Mononuclear cell (primary cell): Measurements from ENCODE around the gene LUZP1. TPM values are rescaled to one million over a fixed set of nuclear protein-coding genes. Genes with fewer than 3 reads are reported as not detected.

ENCODE experiments used
- H3K27me3 ChIP-seq: 2 replicates; pipeline ENCODE4 v1.6.0; 2011; ENCODE audit warnings: low read length, control low read depth; ENCODE audit not compliant: insufficient read depth
- H3K4me1 ChIP-seq: 2 replicates; pipeline ENCODE4 v1.5.1; 2011; ENCODE audit warnings: mild to moderate bottlenecking, low read length, control low read depth; ENCODE audit not compliant: insufficient read depth
- H3K4me3 ChIP-seq: 2 replicates; pipeline ENCODE4 v1.5.1; 2011; ENCODE audit warnings: mild to moderate bottlenecking, low read length, moderate library complexity
- H3K9me3 ChIP-seq: 2 replicates; pipeline ENCODE4 v1.5.1; 2011; ENCODE audit warnings: low read depth, mild to moderate bottlenecking, control low read depth, low read length
- total RNA-seq: library from RNA; depleted of rRNA; stranded (reverse); fragments of >200 nt; gene quantifications from one replicate; pipeline ENCODE4 v1.2.3, GENCODE V29; 2012

Gene LUZP1
- total RNA-seq, 1 donor = 20.1 TPM

- peaks cover 3% of the 10 kb centered on the region for H3K4me1 ChIP-seq
- H3K9me3 ChIP-seq = no peaks in the 10 kb centered on the region
- no peaks in the 10 kb centered on the region for H3K27me3 ChIP-seq
- H3K4me3 ChIP-seq = no peak overlapping the region
Measured at GRCh38 chr1:23150742-23151141, 17.9 kb downstream of the LUZP1 start.

GRCh38 chr1:23150125-23150524 lies 18.5 kb downstream of the LUZP1 start:
- Histone ChIP-seq H3K4me3 (no peak overlapping the region), H3K9me3 (no peaks in the 10 kb centered on the region), H3K4me1 (peaks cover 3% of the 10 kb centered on the region)

GRCh38 chr1:23149114-23149513 lies 19.5 kb downstream of the LUZP1 start:
- H3K27me3 ChIP-seq = no peaks in the 10 kb centered on the region
- H3K4me1 ChIP-seq = peaks cover 3% of the 10 kb centered on the region
- no peaks in the 10 kb centered on the region for H3K9me3 ChIP-seq
- H3K4me3 ChIP-seq = no peak overlapping the region

More at GRCh38 chr1:23150125-23150524, 18.5 kb downstream of the LUZP1 start:
- no peaks in the 10 kb centered on the region for H3K27me3 ChIP-seq

GRCh38 chr1:23148084-23148483 lies 20.6 kb downstream of the LUZP1 start:
- H3K9me3 ChIP-seq = no peaks in the 10 kb centered on the region
- no peaks in the 10 kb centered on the region for H3K27me3 ChIP-seq
- peaks cover 3% of the 10 kb centered on the region for H3K4me1 ChIP-seq
- H3K4me3 ChIP-seq = no peak overlapping the region

GRCh38 chr1:23140940-23141596 lies 27.6 kb downstream of the LUZP1 start:
- no peaks in the 10 kb centered on the region for H3K27me3 ChIP-seq
- no peaks in the 10 kb centered on the region for H3K4me1 ChIP-seq
- H3K4me3 ChIP-seq = no peak overlapping the region
- H3K9me3 ChIP-seq = no peaks in the 10 kb centered on the region

- Histone ChIP-seq H3K4me1 (no peaks in the 10 kb centered on the region), H3K27me3 (no peaks in the 10 kb centered on the region), H3K9me3 (no peaks in the 10 kb centered on the region), H3K4me3 (no peak overlapping the region)
Measured at GRCh38 chr1:23135268-23135667, 33.4 kb downstream of the LUZP1 start.

- Histone ChIP-seq H3K27me3 (no peaks in the 10 kb centered on the region), H3K4me1 (no peaks in the 10 kb centered on the region), H3K4me3 (no peak overlapping the region), H3K9me3 (no peaks in the 10 kb centered on the region)
Measured at GRCh38 chr1:23134055-23134454, 34.6 kb downstream of the LUZP1 start.

- no peaks in the 10 kb centered on the region for H3K4me1 ChIP-seq
- no peaks in the 10 kb centered on the region for H3K27me3 ChIP-seq
- no peaks in the 10 kb centered on the region for H3K9me3 ChIP-seq
- H3K4me3 ChIP-seq = no peak overlapping the region
Measured at GRCh38 chr1:23133587-23133986, 35.1 kb downstream of the LUZP1 start.

- no peaks in the 10 kb centered on the region for H3K4me1 ChIP-seq
- H3K27me3 ChIP-seq = no peaks in the 10 kb centered on the region
- no peaks in the 10 kb centered on the region for H3K9me3 ChIP-seq
- no peak overlapping the region for H3K4me3 ChIP-seq
Measured at GRCh38 chr1:23132033-23132432, 36.6 kb downstream of the LUZP1 start.

- Histone ChIP-seq H3K4me3 (no peak overlapping the region), H3K27me3 (no peaks in the 10 kb centered on the region), H3K9me3 (no peaks in the 10 kb centered on the region), H3K4me1 (no peaks in the 10 kb centered on the region)
Measured at GRCh38 chr1:23129846-23130245, 38.8 kb downstream of the LUZP1 start.

GRCh38 chr1:23126801-23127200 lies 41.9 kb downstream of the LUZP1 start:
- Histone ChIP-seq H3K4me3 (no peak overlapping the region), H3K27me3 (no peaks in the 10 kb centered on the region), H3K9me3 (no peaks in the 10 kb centered on the region), H3K4me1 (no peaks in the 10 kb centered on the region)

GRCh38 chr1:23126200-23126599 lies 42.5 kb downstream of the LUZP1 start:
- no peaks in the 10 kb centered on the region for H3K9me3 ChIP-seq
- H3K4me1 ChIP-seq = no peaks in the 10 kb centered on the region
- no peak overlapping the region for H3K4me3 ChIP-seq

GRCh38 chr1:23125489-23125888 lies 43.2 kb downstream of the LUZP1 start:
- H3K9me3 ChIP-seq = no peaks in the 10 kb centered on the region
- no peak overlapping the region for H3K4me3 ChIP-seq
- H3K27me3 ChIP-seq = no peaks in the 10 kb centered on the region
- no peaks in the 10 kb centered on the region for H3K4me1 ChIP-seq

More at GRCh38 chr1:23126200-23126599, 42.5 kb downstream of the LUZP1 start:
- no peaks in the 10 kb centered on the region for H3K27me3 ChIP-seq

GRCh38 chr1:23124259-23125026 lies 44.2 kb downstream of the LUZP1 start:
- H3K4me1 ChIP-seq = peaks cover 9% of the 10 kb centered on the region
- H3K9me3 ChIP-seq = no peaks in the 10 kb centered on the region
- H3K4me3 ChIP-seq = no peak overlapping the region
- no peaks in the 10 kb centered on the region for H3K27me3 ChIP-seq

- Histone ChIP-seq H3K9me3 (no peaks in the 10 kb centered on the region), H3K27me3 (no peaks in the 10 kb centered on the region), H3K4me1 (peaks cover 13% of the 10 kb centered on the region), H3K4me3 (no peak overlapping the region)
Measured at GRCh38 chr1:23123528-23123927, 45.1 kb downstream of the LUZP1 start.

- H3K27me3 ChIP-seq = no peaks in the 10 kb centered on the region
- H3K4me1 ChIP-seq = peaks cover 13% of the 10 kb centered on the region
- no peak overlapping the region for H3K4me3 ChIP-seq
- no peaks in the 10 kb centered on the region for H3K9me3 ChIP-seq
Measured at GRCh38 chr1:23122796-23123195, 45.9 kb downstream of the LUZP1 start.
